ENCODE data around the gene KCTD4.
"Not testable (repeated sequence)": the region's sequence is repeated elsewhere in the genome, so short reads cannot be mapped to it uniquely, and the experiment has no call there.

KCTD4 gene

GRCh38 chr13:45200701-45201232 is at the start of gene KCTD4:
Gene KCTD4 (minus strand): TSS chr13:45201045. CDS start chr13:45194567, 6,478 bp downstream.
- no peak for DNase-seq

GRCh38 chr13:45249662-45250061 is 48.8 kb upstream of the KCTD4 start:
- DNase-seq: no peak

DNA sequence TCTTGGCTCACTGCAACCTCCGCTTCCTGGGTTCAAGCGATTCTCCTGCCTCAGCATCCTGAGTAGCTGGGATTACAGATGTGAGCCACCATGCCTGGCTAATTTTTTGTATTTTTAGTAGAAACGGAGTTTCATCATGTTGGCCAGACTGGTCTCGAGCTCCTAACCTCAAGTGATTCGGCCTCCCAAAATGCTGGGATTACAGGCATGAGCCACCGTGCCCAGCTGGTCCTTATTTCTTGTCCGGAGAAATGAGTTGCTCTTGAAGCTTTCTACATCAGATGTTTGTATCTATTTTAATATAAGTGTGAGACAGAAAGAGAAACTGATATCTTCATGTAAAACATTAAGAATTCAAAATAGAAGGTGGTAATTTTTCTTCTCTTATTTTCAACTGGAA is 43.9 kb upstream of the KCTD4 start:
- not testable (repeated sequence) for DNase-seq

DNA sequence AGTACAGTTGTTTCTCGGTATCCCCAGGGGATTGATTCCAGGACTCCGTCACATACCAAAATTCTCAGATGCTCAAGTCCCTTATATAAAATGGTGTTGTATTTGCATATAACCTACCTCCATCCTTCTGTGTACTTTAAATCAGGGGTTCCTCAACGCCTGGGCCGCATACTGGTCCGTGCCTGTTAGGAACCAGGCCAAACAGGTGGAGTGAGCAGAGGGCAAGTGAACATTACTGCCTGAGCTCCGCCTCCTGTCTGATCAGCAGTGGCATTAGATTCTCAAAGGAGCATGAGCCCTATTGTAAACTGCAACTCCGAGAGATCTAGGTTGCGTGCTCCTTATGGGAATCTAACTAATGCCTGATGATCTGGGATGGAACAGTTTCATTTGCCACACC is 42.2 kb upstream of the KCTD4 start:
- no peak for DNase-seq

DNA sequence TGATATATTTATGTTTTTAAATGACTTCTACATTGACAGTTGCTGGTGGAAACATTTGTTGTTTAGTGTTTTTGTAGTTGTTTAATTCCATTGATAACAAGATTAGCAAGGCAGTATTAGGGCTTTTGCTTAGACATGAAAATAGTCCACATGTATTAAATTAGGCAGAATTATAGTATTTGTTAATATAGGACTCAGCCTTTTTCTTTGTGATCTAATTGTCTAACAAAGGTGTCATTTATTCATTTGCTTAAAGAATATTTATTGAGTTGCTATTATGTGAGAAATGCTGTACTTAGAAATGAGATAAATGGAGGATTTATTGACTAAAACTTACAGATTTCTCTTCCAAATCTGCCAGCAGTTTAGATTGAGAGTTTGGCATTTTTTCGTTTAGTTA is 41.7 kb upstream of the KCTD4 start:
- DNase-seq: no peak

- no peak for DNase-seq
Observed at GRCh38 chr13:45242070-45242469, 41.2 kb upstream of the KCTD4 start.

GRCh38 chr13:45240143-45240542 is 39.3 kb upstream of the KCTD4 start:
- no peak for DNase-seq

- DNase-seq: no peak
Observed at GRCh38 chr13:45238945-45239795, 38.3 kb upstream of the KCTD4 start.

DNA sequence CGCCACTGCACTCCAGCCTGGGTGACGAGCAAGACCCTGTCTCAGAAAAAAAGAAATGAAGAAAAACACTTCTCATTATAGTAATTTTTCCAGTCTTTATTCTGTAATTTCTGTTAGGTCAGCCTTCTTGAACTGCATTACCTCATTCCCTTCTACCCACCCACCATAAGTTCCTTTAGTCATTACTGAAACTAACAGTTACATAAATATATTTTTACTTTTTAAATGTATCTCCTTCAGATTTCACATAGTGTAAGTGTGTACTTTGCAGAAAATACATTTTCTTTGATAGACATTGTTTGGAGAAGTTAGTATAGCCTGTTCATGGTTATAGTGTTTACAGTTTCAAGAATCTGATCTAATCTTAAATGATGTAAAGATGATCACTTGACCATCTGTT is 31.7 kb upstream of the KCTD4 start:
- DNase-seq: no peak

- peak; percentile 10 for DNase-seq
Observed at GRCh38 chr13:45231722-45232121, 30.9 kb upstream of the KCTD4 start.

DNA sequence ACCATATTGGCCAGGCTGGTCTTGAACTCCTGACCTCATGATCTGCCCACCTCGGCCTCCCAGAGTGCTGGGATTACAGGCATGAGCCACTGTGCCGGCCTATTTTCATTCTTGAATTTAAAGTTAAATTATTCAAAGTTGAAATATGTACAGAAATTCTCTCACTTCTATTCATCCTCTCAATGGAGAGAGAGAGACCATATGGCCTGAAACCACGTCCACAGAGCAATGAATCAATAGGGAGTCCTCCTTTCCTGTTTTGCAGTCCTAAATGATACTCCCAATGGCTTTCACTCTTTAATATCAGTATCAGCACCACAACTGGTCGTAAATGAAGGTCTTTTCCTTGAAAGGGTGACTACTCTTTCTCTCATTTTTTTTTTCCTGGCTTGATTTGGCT is 30.5 kb upstream of the KCTD4 start:
- no peak for DNase-seq

GRCh38 chr13:45229172-45229571 is 28.3 kb upstream of the KCTD4 start:
- DNase-seq: no peak

- no peak for DNase-seq
Observed at GRCh38 chr13:45228002-45228401, 27.2 kb upstream of the KCTD4 start.

- DNase-seq: no peak
Observed at GRCh38 chr13:45226024-45226423, 25.2 kb upstream of the KCTD4 start.

DNA sequence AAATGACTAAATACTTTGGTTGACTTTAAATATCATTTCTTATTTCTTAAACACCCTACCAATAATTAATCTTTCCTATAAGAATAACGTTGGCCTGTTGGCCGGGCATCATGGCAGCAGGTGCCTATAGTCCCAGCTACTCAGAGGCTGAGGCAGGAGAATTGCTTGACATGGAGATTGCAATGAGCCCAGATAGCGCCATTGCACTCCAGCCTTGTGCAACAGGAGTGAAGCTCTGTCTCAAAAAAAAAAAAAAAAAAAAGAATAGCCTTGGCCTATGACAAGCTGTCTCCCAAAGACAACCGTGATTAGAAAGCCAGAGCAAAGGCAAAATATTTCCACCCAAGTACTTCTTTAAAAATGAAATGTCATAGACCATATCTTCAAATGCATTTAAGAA is 24.5 kb upstream of the KCTD4 start:
- DNase-seq: no peak

- DNase-seq: no peak
Observed at GRCh38 chr13:45224176-45224575, 23.3 kb upstream of the KCTD4 start.

DNA sequence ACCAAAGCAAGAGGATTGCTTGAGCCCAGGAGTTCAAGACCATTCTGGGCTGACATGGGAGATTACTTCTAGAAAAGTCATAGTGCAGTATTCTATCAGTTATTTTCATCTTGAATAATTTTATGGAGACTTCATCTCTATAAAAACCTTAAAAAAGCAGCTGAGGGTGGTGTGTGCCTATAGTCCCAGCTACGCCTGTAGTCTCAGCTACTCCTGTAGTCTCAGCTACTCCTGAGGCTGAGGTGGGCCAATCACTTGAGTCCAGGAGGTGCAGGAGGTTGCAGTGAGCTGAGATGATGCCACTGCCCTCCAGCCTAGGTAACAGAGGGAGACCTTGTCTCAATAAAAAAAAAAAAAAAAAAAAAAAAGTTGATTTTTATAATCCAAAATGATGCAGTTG is 22.1 kb upstream of the KCTD4 start:
- DNase-seq: no peak

GRCh38 chr13:45222516-45222915 is 21.7 kb upstream of the KCTD4 start:
- no peak for DNase-seq

DNA sequence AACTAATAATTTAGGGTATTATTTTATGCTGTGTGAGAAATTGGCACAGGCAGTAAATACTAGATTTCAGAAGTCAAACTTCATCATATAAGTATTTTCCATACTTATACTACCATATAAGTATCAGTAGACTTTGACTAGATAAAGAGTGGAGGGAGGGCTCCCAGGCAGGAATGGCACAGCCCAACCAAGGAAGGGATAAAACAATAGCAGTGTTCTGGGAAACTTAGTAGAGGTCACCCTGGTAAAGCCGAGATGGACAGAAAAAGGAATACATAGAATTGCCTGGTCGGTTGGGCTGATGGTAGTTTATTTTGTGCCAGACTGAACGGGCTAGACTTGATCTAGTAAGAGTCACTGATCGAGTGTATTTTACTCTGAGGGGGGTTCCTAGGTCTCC is 19.6 kb upstream of the KCTD4 start:
- DNase-seq: no peak

DNA sequence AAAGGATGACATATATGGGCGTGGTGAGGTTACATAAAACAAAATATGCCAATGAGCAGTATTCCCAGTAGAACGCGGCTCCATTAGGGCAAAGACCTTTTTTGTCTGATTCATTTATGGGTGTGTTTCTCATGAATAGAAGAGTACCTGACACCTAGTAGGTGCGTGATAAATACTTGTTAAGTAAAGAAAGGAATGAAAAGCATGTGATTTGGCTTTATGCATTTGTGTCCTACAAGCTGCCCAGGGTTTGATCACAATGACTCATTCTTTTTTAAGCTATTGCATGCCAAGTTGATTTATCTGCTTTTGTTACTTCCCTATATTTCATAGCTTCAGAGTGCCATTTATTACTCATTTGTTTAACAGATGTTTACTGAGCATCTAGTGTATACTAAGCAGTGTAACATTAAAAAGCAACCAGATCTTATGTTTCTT is 19.1 kb upstream of the KCTD4 start:
- DNase-seq: no peak

DNA sequence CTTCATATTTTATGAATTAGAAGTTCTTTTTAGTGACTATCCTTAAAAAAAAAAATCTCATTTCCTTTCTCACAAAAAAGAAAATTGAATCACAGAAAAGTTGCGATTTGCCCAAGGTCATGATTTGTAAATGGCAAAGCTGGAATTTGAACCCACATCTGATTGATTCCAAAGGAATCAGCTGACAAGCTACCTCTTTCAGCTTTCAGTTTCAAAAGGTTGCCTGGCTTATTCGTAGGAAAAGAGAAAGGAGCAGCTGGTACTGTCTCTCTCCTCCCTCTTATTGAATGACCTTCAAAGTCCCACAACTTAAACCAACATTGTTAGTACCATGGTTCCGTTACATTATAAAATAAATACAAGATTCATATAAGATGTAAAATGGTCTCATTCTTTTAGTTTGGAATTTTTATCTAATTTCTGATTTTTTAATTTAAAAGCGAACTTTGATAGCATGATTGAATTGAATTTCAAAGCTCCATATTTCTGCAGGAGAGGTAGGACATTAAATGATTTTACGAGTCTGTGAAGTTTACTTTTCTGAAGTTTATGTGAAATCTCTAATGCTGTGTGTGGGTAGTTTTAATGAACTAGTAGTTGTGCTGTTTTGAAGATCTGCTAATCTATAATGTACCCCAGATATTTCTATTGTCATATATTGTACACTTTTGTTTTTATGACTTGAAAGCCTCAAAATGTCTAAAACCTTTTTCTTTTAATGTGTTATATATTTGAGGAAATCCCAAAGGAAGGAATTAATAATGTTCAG is 18.5 kb upstream of the KCTD4 start:
- no peak for DNase-seq

DNA sequence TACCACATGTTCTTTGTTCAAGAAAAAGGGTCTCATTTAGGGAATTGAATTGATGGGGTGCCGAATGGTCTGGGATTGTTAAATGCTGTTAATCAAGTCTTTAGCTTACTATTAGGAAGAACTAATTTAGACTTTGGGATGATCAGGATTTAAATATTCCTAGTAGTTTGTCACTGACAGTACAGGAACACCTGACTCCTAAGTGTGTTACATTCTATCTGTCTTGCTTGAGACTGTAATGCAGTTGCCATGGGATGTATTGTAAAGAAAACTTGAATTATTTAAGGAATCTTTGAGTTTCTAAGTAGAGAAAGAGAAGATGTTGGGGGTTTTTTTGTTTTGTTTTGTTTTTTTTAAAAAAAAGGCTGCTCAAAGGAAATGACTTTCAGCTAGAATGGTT is 17.8 kb upstream of the KCTD4 start:
- no peak for DNase-seq

DNA sequence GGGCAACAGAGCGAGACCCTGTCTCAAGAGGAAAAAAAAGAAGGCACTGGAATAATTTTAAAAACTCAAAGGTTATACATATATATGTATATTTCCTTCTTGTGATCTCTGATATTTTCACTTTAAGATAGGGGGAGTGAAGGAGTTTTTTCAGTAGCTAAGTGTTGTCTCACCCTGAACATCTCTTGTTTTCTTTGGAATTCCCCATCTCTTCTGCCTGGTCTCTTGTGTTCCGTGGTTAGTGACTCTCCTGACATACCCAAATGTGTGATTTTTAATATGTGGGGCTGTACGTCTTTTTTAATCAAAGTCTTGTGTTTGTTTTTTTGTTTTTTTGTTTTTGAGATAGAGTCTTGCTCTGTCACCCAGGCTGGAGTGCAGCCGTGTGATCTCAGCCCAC is 15.3 kb upstream of the KCTD4 start:
- DNase-seq: no peak
